ENCODE measurements around the gene KCTD7. TPM values are rescaled to one million over a fixed set of nuclear protein-coding genes. Genes with fewer than 3 reads are reported as not detected.
A peak's percentile ranks its signal among the peaks of the same experiment; 100 is the strongest.

KCTD7 gene
- total and polyA plus RNA-seq, 4 donors, result 1.4 to 5.1 (median 2.9) TPM

GRCh38 chr7:66638309-66639099 lies 9.8 kb downstream of the KCTD7 start:
- TF ChIP-seq RXRA (IDR thresholded peaks at IDR 0.05), result no peak
- no peak for TF ChIP-seq ZBTB33 (IDR thresholded peaks at IDR 0.05)
- no peak for TF ChIP-seq NR2F2 (IDR thresholded peaks at IDR 0.05)
- TF ChIP-seq SP1 (IDR thresholded peaks at IDR 0.05), result no peak
- Histone ChIP-seq H3K27ac (ENCODE audit: low read depth in 1 of 2, low read length in 2 of 2) (no peak overlapping the region), H3K9ac (ENCODE audit: low read depth in 1 of 2, low read length in 2 of 2) (no peak overlapping the region), H3K36me3 (ENCODE audit: control insufficient read depth in 4 of 4, insufficient read depth in 3 of 4, low read depth in 1 of 4, low read length in 3 of 4) (peaks cover 9 to 51% (median 20%) of the 10 kb centered on the region in 4 donors), H3K4me1 (ENCODE audit: control insufficient read depth in 4 of 4, insufficient read depth in 4 of 4, low read length in 3 of 4) (peaks cover 0 to 2% (median 0%) of the 10 kb centered on the region in 4 donors), H3K9me3 (ENCODE audit: control insufficient read depth in 4 of 4, low read length in 3 of 4) (no peaks in the 10 kb centered on the region), H3K27me3 (ENCODE audit: control insufficient read depth in 4 of 4, insufficient read depth in 4 of 4, low read length in 3 of 4) (no peaks in the 10 kb centered on the region), H3K4me3 (ENCODE audit: low read depth in 1 of 3, low read length in 3 of 3) (no peak overlapping the region)
- WGBS, result 96% methylated on average over 21 of the region's 21 CpGs
- no peak for DNase-seq (ENCODE audit: low spot score)

GRCh38 chr7:66639773-66640172 lies 11.1 kb downstream of the KCTD7 start:
- peak; percentile 35 for DNase-seq (ENCODE audit: low spot score)
- no peak for TF ChIP-seq CTCF (IDR thresholded peaks at IDR 0.05; ENCODE audit: low read depth, low read length, missing input control)
- TF ChIP-seq FOXA1 (IDR thresholded peaks at IDR 0.05), result no peak
- TF ChIP-seq REST (IDR thresholded peaks at IDR 0.05), result no peak
- no peak for TF ChIP-seq RXRA (IDR thresholded peaks at IDR 0.05)
- TF ChIP-seq TAF1 (conservative IDR thresholded peaks at IDR 0.05), result no peak
- TF ChIP-seq HNF4G (IDR thresholded peaks at IDR 0.05), result no peak
- no peak for TF ChIP-seq RAD21 (IDR thresholded peaks at IDR 0.05)
- no peak for TF ChIP-seq NR2F2 (IDR thresholded peaks at IDR 0.05)
- TF ChIP-seq ATF3 (IDR thresholded peaks at IDR 0.05), result no peak
- no peak for TF ChIP-seq FOXA2 (IDR thresholded peaks at IDR 0.05)
- TF ChIP-seq GABPA (IDR thresholded peaks at IDR 0.05 in 1 of 2, conservative IDR thresholded peaks at IDR 0.05 in 1 of 2), result no peak
- no peak for TF ChIP-seq SP1 (IDR thresholded peaks at IDR 0.05)
- no peak for TF ChIP-seq ZBTB33 (IDR thresholded peaks at IDR 0.05)
- no peak for TF ChIP-seq JUND (IDR thresholded peaks at IDR 0.05)
- peaks cover 9 to 47% (median 20%) of the 10 kb centered on the region in 4 donors for H3K36me3 ChIP-seq (ENCODE audit: control insufficient read depth in 4 of 4, insufficient read depth in 3 of 4, low read depth in 1 of 4, low read length in 3 of 4)
- no peaks in the 10 kb centered on the region for H3K9me3 ChIP-seq (ENCODE audit: control insufficient read depth in 4 of 4, low read length in 3 of 4)
- H3K4me3 ChIP-seq (ENCODE audit: low read depth in 1 of 3, low read length in 3 of 3), result no peak overlapping the region
- peaks cover 0 to 2% (median 0%) of the 10 kb centered on the region in 4 donors for H3K4me1 ChIP-seq (ENCODE audit: control insufficient read depth in 4 of 4, insufficient read depth in 4 of 4, low read length in 3 of 4)
- H3K9ac ChIP-seq (ENCODE audit: low read depth in 1 of 2, low read length in 2 of 2), result no peak overlapping the region
- WGBS, result 93% methylated on average over 3 of the region's 3 CpGs
- H3K27ac ChIP-seq (ENCODE audit: low read depth in 1 of 2, low read length in 2 of 2), result no peak overlapping the region
- no peaks in the 10 kb centered on the region for H3K27me3 ChIP-seq (ENCODE audit: control insufficient read depth in 4 of 4, insufficient read depth in 4 of 4, low read length in 3 of 4)
